UCSD-AML1 (cell line): Measurements from ENCODE around the gene FCER1A.

Source experiments
- DNase-seq: peaks from one replicate; lab custom pipeline; 2025; ENCODE audit not compliant: unreplicated experiment; lab: John Stamatoyannopoulos, UW

FCER1A gene

DNA sequence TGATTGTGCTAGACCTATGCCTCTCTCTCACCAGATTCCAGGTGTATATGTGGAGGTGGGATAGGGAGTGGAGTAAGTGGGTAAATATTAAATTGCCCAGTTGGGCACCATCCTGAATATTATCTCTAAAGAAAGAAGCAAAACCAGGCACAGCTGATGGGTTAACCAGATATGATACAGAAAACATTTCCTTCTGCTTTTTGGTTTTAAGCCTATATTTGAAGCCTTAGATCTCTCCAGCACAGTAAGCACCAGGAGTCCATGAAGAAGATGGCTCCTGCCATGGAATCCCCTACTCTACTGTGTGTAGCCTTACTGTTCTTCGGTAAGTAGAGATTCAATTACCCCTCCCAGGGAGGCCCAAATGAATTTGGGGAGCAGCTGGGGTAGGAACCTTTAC lies at the start of gene FCER1A:
TSS of gene FCER1A (plus strand) at position 242 of the 400 bp plus-strand sequence. CDS start at position 271, 29 bp downstream.
- no peak for DNase-seq

GRCh38 chr1:159261311-159261710 lies 40.8 kb upstream of the FCER1A start:
- no peak for DNase-seq

DNA sequence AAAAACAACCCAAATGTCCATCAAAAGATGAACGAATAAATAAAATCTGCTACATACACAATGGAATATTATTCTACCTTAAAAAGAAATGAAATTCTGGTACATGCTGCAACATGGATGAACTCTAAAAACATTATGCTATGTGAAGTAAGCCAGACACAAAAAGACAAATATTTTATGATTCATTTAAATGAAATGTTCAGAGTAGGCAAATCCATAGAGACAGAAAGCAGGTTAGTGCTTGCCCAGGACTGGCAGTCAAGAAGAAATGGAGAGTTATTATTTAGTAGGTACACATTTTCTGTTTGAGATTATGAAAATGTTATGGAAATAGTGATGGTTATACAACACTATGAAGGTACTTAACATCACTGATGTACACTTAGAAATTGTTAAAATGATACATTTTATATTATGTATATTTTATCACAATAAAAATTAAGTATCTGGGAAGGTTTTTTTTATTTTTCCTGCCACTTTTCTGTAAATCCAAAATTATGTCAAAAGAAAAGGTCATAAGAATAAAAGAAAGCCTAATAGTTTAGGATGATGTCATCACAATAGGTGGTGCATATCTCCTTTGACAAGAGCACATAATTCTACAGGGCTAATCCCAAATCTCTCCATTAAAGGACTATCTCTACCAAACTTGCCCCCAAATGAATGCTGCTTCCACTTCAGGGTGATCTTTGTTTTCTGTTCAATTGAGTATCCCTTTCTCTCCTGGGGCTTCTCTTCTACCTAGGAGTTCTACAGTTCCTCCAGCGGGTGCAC lies 40.2 kb upstream of the FCER1A start:
- DNase-seq = no peak

DNA sequence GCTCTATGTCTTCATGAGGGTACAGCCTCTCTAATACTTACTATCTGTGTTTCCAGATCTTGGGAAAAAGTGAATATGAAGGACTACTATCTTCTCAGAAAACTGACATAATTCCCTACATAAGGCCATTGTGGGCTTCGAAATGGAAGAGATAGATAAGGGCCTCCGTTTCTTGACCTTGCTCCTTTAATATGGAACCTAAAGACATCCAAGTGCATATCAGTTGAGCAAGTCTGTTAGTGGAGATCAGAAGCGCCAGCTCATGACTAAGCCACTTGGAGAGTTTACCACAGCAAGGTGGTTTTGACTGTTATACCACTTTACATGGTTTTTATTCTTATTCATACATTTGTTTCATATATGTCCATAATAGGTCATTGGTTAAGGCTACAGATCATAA lies 35.3 kb upstream of the FCER1A start:
- no peak for DNase-seq

DNA sequence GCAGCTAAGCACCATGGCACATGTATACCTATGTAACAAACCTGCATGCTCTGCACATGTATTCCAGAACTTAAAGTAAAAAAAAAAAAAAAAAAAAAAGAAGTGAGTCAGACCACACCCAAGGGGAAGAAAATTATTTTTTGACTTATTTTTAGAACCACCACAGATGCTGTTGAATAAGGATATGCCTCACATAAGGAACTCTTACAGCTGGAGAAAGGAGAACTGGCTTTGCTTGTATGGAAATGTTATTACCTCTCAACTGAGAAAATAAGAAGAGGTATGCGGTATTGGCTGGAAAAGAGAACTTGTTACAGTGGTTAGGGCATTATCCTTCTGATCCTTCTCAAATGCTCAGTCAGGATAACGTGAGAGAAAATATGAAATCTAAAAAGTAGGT lies 27.5 kb upstream of the FCER1A start:
- DNase-seq = no peak

DNA sequence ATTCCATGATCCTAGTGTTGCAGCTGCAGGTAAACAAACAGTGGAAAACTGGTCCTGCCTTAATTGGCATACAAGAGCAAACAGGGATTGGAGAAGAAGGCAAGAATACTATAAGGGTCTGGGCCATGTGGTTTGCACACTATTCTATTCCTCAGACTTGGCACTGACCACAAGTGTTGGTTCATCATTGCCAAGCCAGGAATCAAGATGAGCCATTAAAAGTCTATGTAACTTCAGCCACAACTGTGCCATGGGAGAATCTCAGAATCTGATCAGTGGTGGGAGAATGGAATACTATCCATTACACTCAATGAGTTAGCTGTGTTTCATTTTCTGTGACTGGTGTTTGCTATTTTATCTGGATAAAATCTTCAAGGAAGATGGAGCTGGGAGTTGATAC lies 26.2 kb upstream of the FCER1A start:
- DNase-seq = no peak

DNA sequence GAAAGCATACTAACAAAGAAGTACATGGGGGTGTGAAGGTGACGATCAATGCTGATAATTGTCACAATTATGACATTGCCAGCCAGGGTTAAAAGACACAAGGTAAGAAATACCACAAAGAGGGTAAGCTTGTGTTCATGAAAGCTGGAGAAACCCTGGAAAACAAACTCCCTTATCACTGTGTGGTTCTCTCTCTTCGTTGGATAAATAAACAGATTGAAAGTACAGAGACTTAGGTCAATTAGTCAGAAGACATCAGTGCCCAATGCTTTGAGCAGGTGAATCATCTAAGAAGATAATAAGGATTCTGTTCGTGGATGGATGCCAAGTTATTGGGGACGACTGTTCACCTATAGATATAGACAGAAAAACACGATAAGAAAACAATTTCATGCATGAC lies 22.4 kb upstream of the FCER1A start:
- no peak for DNase-seq

GRCh38 chr1:159282118-159282517 lies 20.0 kb upstream of the FCER1A start:
- DNase-seq = no peak

DNA sequence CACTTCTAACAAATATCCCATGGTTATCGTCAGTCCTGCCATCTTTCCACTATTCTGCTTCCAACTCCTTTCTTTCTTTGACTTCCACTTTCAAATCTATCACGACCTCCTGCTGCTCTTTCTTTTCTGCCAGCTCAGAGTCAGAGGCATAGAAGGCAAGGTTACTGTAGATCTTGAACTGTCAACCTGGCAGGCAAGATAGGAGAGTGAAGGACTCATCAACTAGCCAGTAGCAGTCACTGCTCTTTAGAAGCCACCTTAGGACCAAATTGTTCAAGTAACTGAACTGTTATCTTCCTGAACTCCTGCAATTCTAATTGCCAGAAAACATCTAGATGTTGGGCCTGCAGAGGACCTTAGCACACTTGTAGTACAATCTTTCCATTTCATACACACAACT lies 13.1 kb upstream of the FCER1A start:
- DNase-seq = no peak

- DNase-seq = no peak
Observed at GRCh38 chr1:159291424-159291823, 10.7 kb upstream of the FCER1A start.

- DNase-seq = no peak
Observed at GRCh38 chr1:159296706-159297375, 5.3 kb upstream of the FCER1A start.

DNA sequence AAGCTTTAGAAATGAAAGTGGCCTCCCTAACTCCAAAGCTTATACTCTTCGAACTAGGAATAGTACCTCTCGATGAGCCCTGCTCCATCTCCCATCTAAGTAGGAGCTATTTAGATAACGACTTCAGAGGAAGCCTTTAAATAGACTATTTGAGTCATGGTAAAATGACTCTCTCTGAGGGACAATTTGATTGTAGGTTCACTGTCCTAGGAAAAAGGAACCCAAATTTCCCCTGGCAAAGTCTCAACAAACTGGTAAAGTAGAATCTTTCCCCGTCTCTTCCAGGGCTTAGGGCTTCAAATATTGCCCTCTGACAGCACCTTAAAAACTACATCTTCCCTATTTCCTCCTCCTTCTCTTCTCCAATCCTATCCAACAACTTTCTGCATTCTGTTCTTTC lies 2.0 kb upstream of the FCER1A start:
- no peak for DNase-seq

DNA sequence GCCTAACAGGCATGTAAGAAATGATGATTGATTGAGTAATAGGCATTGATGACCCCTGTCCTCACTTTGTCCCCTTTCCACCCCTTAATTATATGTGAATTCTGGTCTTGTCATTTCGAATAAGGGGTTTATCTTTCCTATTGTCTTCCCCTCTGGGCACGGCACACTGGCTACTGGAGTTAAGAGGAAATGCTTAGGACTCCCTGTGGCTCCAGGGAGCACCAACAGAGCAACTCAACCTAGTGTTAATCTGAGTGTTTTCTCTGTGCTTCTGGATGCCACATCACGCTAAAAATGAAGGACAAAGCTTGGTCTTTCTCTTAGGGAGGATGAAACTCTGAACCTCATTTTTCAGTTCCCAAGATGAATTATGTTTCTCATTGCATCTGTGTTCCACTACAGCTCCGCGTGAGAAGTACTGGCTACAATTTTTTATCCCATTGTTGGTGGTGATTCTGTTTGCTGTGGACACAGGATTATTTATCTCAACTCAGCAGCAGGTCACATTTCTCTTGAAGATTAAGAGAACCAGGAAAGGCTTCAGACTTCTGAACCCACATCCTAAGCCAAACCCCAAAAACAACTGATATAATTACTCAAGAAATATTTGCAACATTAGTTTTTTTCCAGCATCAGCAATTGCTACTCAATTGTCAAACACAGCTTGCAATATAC lies 5.3 kb downstream of the FCER1A start:
- no peak for DNase-seq

GRCh38 chr1:159311679-159312078 lies 9.5 kb downstream of the FCER1A start:
- DNase-seq = no peak

DNA sequence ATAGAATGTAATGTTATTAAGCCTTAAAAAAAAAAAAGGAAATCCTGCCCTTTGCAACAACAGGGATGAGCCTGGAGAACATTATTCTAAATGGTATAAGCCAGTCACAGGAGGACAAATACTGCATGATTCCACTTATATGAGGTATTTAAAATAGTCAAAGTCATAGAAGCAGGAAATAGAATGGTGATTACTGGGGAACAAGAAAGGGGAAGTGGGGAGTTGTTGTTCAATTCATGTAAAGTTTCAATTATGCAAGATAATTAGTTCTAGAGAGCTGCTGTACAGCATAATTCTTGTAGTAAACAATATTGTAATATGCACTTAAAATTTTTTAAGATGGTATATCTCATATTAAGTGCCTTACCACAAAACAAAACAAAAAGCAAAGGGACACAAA lies 13.2 kb downstream of the FCER1A start:
- no peak for DNase-seq

DNA sequence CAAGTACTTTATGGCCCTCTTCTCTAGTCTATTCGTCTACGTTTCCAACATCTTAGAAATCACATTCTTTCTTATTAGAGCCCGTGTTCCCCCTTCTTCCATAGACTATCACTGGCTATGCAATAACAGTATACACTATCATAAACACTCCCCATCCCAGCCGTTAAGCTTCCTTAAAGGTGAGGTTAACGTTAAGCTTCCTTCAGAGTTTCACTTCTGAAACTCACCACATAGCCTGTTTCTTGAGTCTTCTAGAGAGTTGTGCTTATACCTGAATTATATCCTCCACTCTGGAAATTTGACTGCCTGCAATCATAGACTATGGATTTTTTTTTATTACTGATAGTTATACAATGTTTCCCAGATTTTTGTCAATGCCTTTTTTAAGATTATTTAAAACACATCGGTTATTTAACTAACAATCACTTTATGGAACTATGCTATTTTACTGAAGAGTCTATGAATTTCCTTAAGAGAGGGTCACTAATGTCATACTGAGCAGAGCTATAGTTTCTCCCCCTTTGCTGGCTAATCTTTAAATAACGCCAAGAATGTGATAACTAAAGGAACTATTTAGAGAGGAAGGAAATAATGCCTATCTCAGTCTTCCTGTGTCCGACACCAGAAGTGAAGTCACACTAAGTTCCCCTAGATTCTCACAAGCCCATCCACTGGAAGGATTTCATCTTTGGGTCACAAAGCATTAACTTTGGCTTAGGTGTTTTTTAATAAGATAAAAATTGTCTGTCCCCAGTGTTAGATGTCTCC lies 16.8 kb downstream of the FCER1A start:
- no peak for DNase-seq

GRCh38 chr1:159334797-159335196 lies 32.7 kb downstream of the FCER1A start:
- DNase-seq = no peak

- DNase-seq = no peak
Observed at GRCh38 chr1:159338018-159338417, 35.9 kb downstream of the FCER1A start.

DNA sequence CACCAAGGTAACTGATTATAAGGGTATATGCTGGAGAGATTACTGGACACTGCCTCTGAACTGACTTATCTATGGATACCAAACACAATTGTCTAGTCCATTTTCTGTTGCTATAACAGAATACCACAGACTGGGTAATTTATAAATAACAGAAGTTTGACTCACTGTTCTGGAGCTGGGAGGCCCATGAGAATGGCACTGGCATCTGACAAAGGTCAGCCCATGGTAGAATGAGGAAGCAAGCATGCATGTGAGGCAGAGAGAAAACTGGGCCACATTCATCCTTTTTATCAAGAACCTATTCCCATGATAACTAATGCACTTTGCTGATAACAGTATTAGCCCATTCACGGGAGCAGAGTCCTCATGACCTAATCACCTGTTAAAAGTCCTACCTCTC lies 37.4 kb downstream of the FCER1A start:
- DNase-seq = no peak

- no peak for DNase-seq
Observed at GRCh38 chr1:159341736-159342135, 39.6 kb downstream of the FCER1A start.

DNA sequence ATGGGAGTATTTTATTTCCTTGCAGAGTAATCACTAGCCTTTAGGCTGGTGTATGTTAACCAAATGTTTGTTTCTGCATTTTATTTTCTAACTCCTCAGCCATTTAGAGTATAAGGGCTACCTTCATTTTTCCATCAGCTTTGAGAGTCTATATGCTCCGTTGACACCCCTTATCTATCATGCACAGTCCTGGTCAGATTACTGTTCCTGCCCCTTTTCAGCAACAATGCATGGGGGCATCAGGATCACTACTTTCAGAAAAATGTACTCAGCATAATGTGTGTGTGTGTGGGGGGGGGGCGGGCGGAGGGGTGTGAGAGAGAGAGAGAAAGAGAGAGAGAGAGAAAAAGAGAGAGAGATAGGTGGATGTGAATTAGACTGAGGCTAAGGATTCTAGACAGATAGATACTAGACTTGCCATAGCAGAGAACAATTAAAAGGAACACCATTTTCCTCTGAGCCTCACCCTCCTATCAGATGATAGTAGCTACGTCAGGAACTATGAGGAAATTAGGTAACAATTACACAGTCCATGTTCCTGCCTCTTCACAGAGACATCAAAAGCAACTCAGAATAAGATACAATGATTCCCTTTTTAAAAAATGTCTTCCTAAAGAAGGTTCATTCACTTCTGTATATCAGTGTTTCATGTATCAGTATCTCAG lies 40.8 kb downstream of the FCER1A start:
- no peak for DNase-seq
